AG04449 (cell line): ENCODE measurements around the gene MEI1.

Experiments used
- CTCF ChIA-PET: fragments of 350-600 bp; formaldehyde crosslinking; extraction: SDS; loops from one replicate; lab custom pipeline; 2021; ENCODE audit warnings: antibody characterized with exemption; lab: Yijun Ruan, JAX
- POLR2A ChIA-PET: fragments of 400-600, 350-600 bp; formaldehyde crosslinking; extraction: SDS; loops from one replicate; lab custom pipeline; 2020; ENCODE audit warnings: antibody characterized with exemption, inconsistent platforms; lab: Yijun Ruan, JAX
- DNase-seq: peaks from one replicate; pipeline ENCODE4 v3.0.0-alpha.2; 2010; ENCODE audit warnings: low read depth, low spot score
- H3K4me3 ChIP-seq: 2 replicates; pipeline ENCODE4 v1.5.1; 2011; ENCODE audit warnings: low read depth, mild to moderate bottlenecking, control low read depth, low read length
- TF ChIP-seq, protein P1 (sequence below): IDR thresholded peaks from one replicate; pipeline ENCODE4 v1.5.1; 2011; ENCODE audit warnings: mild to moderate bottlenecking, moderate library complexity, low read length, control low read depth, inconsistent platforms; ENCODE audit not compliant: insufficient read depth; ENCODE audit errors: missing control alignments

MEI1 gene

DNA sequence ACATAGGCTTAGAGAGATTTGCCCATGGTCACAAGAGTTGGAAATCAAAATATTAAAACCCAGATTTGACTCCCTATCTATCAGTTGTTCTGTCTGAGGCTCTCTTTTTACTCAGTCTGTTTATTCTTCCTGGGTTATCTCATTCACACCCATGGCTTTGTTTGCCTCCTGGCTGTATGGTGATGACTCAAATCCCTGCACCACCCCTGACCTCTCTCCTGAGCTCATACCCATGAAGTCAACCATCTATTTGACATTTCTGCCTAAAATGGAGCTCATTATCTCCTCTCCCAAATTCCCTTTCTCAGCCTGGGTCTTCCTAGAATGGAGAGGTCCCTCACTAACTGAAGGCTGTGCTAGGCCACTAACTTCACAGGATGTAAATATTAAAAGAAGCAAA, 73.3 kb downstream of the MEI1 start:
- no peak overlapping the region for H3K4me3 ChIP-seq
- DNase-seq: no peak
- CTCF ChIA-PET: interaction anchor here (2.1 kb wide), 1 partner anchor 75 kb away, joined by 8 read pairs; no protein-coding TSS in a partner anchor
- POLR2A ChIA-PET: no interaction called here
- TF ChIP-seq, protein P1, sequence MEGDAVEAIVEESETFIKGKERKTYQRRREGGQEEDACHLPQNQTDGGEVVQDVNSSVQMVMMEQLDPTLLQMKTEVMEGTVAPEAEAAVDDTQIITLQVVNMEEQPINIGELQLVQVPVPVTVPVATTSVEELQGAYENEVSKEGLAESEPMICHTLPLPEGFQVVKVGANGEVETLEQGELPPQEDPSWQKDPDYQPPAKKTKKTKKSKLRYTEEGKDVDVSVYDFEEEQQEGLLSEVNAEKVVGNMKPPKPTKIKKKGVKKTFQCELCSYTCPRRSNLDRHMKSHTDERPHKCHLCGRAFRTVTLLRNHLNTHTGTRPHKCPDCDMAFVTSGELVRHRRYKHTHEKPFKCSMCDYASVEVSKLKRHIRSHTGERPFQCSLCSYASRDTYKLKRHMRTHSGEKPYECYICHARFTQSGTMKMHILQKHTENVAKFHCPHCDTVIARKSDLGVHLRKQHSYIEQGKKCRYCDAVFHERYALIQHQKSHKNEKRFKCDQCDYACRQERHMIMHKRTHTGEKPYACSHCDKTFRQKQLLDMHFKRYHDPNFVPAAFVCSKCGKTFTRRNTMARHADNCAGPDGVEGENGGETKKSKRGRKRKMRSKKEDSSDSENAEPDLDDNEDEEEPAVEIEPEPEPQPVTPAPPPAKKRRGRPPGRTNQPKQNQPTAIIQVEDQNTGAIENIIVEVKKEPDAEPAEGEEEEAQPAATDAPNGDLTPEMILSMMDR: no peak

GRCh38 chr22:41775338-41775737, 76.0 kb downstream of the MEI1 start:
- DNase-seq: no peak
- no peak overlapping the region for H3K4me3 ChIP-seq
- TF ChIP-seq, protein P1: no peak
- ChIA-PET CTCF (interaction anchor here (1.2 to 1.3 kb wide), 2 partner anchors 9 to 29 kb away, joined by 3 to 6 read pairs; no protein-coding TSS in a partner anchor), POLR2A (no interaction called here)

DNA sequence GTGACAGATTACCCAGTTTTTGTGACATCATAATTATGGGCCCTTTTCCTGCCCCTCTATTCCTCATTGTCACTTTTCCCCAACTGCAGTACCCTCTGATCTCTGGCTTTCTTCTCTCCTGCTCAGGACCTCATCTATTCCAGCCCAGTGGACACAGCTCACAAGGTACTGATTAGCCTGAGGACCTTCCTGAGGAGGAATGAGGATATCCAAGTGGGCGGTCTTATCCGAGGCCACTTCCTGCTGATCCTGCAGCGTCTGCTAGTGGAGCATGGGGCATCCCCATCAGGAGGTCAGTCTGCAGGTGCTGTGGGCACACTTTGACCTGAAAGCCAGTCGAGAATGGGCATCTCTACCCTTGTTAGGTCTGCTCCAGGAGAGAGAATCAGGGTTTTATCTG, 76.7 kb downstream of the MEI1 start:
- CTCF ChIA-PET: interaction anchor here (1.0 kb wide), 1 partner anchor 79 kb away, joined by 6 read pairs; no protein-coding TSS in a partner anchor
- no peak overlapping the region for H3K4me3 ChIP-seq
- TF ChIP-seq, protein P1: no peak
- no peak for DNase-seq
- POLR2A ChIA-PET: no interaction called here

DNA sequence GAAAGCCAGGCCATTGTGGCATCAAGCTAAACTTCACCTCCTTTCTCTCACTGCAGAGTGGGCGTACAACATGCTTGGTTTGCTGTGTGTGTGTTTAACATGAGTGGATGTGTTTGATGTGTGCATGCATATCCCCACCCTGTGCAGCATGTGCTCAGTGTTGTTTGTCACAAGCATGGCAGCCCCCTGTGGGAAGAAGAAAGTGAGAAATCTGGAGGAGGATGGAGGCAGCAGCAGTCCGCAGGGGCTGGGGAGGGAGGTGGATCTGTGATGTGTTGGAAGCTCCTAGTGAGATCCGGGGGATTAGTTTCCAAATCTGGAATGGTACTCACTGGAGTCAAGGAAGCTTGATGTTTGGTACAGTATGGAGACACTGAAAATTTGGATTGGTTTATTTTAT, 77.1 kb downstream of the MEI1 start:
- ChIA-PET CTCF (interaction anchor here (1.0 kb wide), 1 partner anchor 79 kb away, joined by 6 read pairs; no protein-coding TSS in a partner anchor), POLR2A (no interaction called here)
- DNase-seq: no peak
- no peak overlapping the region for H3K4me3 ChIP-seq
- TF ChIP-seq, protein P1: no peak

DNA sequence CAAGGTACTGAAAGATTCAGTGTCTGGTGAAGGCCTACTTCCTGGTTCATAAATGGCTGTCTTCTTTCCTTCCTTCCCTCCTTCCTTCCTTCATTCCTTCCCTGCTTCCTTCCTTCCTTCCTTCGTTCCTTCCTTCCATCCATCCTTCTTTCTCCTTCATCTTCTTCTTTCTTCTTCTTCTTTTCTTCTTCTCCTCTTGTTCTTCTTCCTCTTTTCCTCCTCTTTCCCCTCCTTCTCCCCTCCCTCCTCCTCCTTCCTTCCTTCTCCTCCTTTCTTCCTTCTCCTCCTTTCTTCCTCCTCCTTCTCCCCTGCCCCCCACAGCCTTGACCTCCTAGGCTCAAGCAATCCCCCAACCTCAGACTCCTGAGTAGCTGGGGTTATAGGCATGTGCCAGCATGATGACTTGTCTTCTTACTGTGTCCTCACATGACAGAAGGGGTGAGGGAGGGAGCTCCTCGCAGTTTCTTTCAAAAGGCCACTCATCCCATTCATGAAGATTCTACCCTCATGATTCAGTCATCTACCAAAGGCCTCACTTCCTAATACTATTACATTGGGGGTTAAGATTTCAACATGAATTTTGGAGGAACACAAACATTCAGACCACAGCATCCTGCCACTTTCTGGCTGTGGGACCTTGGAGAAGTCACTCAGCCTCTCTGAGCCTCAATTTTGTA, 78.6 kb downstream of the MEI1 start:
- ChIA-PET CTCF (interaction anchor here (0.6 to 1.8 kb wide), 3 partner anchors 9 to 31 kb away, joined by 3 to 6 read pairs (median 4); no protein-coding TSS in a partner anchor), POLR2A (no interaction called here)
- TF ChIP-seq, protein P1: no peak
- no peak overlapping the region for H3K4me3 ChIP-seq
- no peak for DNase-seq

DNA sequence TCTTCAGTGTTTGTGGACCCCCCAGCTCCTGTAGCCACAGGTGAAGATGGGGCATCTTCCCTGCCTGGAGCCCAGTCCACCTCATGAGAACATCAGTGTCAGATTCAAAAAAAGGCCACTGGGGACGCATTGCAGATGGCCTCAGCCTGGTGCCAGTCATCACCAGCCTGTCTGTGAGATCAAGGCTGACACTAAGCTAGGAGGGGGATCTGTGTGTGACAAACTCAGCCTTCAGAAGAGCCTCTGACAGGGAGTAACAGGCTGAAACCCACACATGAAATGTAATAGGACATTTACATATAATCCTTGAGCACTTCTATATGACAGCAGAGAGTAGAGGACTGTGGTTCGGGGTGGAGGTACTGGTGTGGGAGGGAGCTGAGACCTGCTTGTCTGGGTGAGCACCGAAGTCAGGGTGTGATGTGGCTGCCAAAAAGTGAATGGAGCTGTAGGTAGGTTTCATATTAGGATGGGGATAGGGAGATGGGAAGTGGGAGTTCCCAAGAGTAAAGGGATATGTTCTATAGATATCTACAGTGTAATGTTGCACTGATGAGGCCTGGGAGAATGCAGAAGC, 80.7 kb downstream of the MEI1 start:
- DNase-seq: no peak
- CTCF ChIA-PET: interaction anchor here (0.9 to 3.7 kb wide), 11 partner anchors 12 to 161 kb away, joined by 3 to 21 read pairs (median 4); no protein-coding TSS in a partner anchor
- POLR2A ChIA-PET: no interaction called here
- no peak overlapping the region for H3K4me3 ChIP-seq
- TF ChIP-seq, protein P1: no peak
